B cell (primary cell): ENCODE data around the gene FOXO1. TPM values are rescaled to one million over a fixed set of nuclear protein-coding genes. Genes with fewer than 3 reads are reported as not detected.

Source experiments
- ATAC-seq: fragments of 200-7000 bp; cut with Tn5 transposase; one replicate; pipeline ENCODE4 v1.10.0; 2021; ENCODE audit warnings: low read depth, mild to moderate bottlenecking, moderate number of reproducible peaks, moderate library complexity
- CTCF ChIA-PET: fragments of 350-600 bp; sonication (Branson Sonifier 250); formaldehyde crosslinking; loops from one replicate; lab custom pipeline; 2021; ENCODE audit warnings: antibody characterized with exemption, inconsistent platforms; lab: Charles Lee
- POLR2A ChIA-PET: fragments of 350-600 bp; sonication (Branson Sonifier 250); formaldehyde crosslinking; loops from one replicate; lab custom pipeline; 2021; ENCODE audit warnings: antibody characterized with exemption; lab: Charles Lee
- DNase-seq: peaks from one replicate; pipeline ENCODE4 v3.0.0; 2013
- H2AFZ ChIP-seq: 2 replicates; pipeline ENCODE4 v1.6.1; 2012; ENCODE audit warnings: mild to moderate bottlenecking, low read depth, low read length; ENCODE audit not compliant: insufficient read depth, poor library complexity, severe bottlenecking
- H3K27ac ChIP-seq, 2 donors: 1 replicate in 1 of 2; 2 replicates in 1 of 2; pipeline ENCODE4 v1.5.1; 2012 to 2013; ENCODE audit warnings: low read length in 2 of 2, mild to moderate bottlenecking in 2 of 2, moderate library complexity in 1 of 2
- H3K27me3 ChIP-seq, 4 experiments: fragments of 200-600 bp in 1 of 4; sonication (generic) in 1 of 4; replicated peaks in 1 of 4; 1 replicate in 2 of 4; 2 replicates in 2 of 4; pipeline versions ENCODE4 v1.6.1 to v1.7.0; 2013 to 2016; ENCODE audit warnings: low read length in 3 of 4, mild to moderate bottlenecking in 2 of 4, mixed read lengths in 1 of 4, moderate library complexity in 1 of 4; ENCODE audit not compliant: insufficient read depth in 4 of 4, control insufficient read depth in 3 of 4; ENCODE audit errors: control extremely low read depth in 1 of 4
- H3K36me3 ChIP-seq, 2 experiments: replicated peaks in 1 of 2; 1 replicate in 1 of 2; 2 replicates in 1 of 2; pipeline versions ENCODE4 v1.6.1 to v1.7.1; 2013; ENCODE audit warnings: low read length in 1 of 2; ENCODE audit not compliant: insufficient read depth in 2 of 2, control insufficient read depth in 1 of 2; ENCODE audit errors: control extremely low read depth in 1 of 2, extremely low read depth in 1 of 2
- H3K4me1 ChIP-seq, 2 donors: fragments of 200-600 bp in 1 of 2; sonication (generic) in 1 of 2; 1 replicate in 1 of 2; 2 replicates in 1 of 2; pipeline versions ENCODE4 v1.5.1 to v1.6.1; 2013 to 2017; ENCODE audit warnings: low read length in 2 of 2; ENCODE audit not compliant: control insufficient read depth in 2 of 2, insufficient read depth in 2 of 2
- H3K4me2 ChIP-seq: replicated peaks from 2 replicates; pipeline ENCODE3; 2012; ENCODE audit warnings: mild to moderate bottlenecking, low read depth, low read length; ENCODE audit not compliant: poor library complexity, severe bottlenecking
- H3K4me3 ChIP-seq, 5 experiments: fragments of 200-600 bp in 1 of 5; sonication (generic) in 1 of 5; 1 replicate in 3 of 5; 2 replicates in 2 of 5; pipeline versions ENCODE4 v1.5.1 to v1.7.0; 2011 to 2016; ENCODE audit warnings: low read length in 4 of 5, mild to moderate bottlenecking in 4 of 5, low read depth in 2 of 5, control low read depth in 1 of 5, moderate library complexity in 1 of 5; ENCODE audit not compliant: insufficient read depth in 1 of 5; ENCODE audit errors: control extremely low read depth in 1 of 5, extremely low read depth in 1 of 5
- H3K79me2 ChIP-seq: fragments of 200-600 bp; sonication (generic); one replicate; pipeline ENCODE4 v1.6.0; 2016; ENCODE audit warnings: low read length; ENCODE audit not compliant: control insufficient read depth, insufficient read depth
- H3K9ac ChIP-seq: fragments of 200-600 bp; sonication (generic); 2 replicates; pipeline ENCODE4 v1.6.1; 2017; ENCODE audit warnings: mild to moderate bottlenecking, low read length, moderate library complexity
- H3K9me3 ChIP-seq, 3 donors: one replicate each; pipeline versions ENCODE4 v1.6.1 to v1.7.1; 2013; ENCODE audit warnings: low read length in 2 of 3; ENCODE audit not compliant: control insufficient read depth in 2 of 3, insufficient read depth in 1 of 3; ENCODE audit errors: control extremely low read depth in 1 of 3
- H4K20me1 ChIP-seq: 2 replicates; pipeline ENCODE4 v1.6.0; 2012; ENCODE audit warnings: mild to moderate bottlenecking, low read length; ENCODE audit not compliant: insufficient read depth, control insufficient read depth, poor library complexity, severe bottlenecking
- H3K27ac Mint-ChIP-seq: one replicate; pipeline ENCODE4 v1.8.0; 2021; ENCODE audit warnings: mixed read lengths
- H3K27me3 Mint-ChIP-seq: one replicate; pipeline ENCODE4 v1.8.0; 2021; ENCODE audit warnings: mixed read lengths
- H3K4me1 Mint-ChIP-seq: one replicate; pipeline ENCODE4 v1.8.0; 2021; ENCODE audit warnings: mixed read lengths
- H3K4me3 Mint-ChIP-seq: one replicate; pipeline ENCODE4 v1.8.0; 2021; ENCODE audit warnings: mixed read lengths
- H3K9me3 Mint-ChIP-seq: one replicate; pipeline ENCODE4 v1.8.0; 2022; ENCODE audit warnings: mixed read lengths; ENCODE audit not compliant: insufficient read depth
- EZH2 ChIP-seq: IDR thresholded peaks from 2 replicates; pipeline ENCODE4 v1.6.1; 2012; ENCODE audit warnings: borderline replicate concordance, low read depth, mild to moderate bottlenecking, moderate library complexity, low read length; ENCODE audit not compliant: insufficient read depth, poor library complexity, severe bottlenecking
- whole genome bisulfite sequencing: methylation state at CpG from one replicate; pipeline ENCODE4 v1.1.5; 2013; ENCODE audit warnings: missing lambda C conversion rate; ENCODE audit not compliant: insufficient coverage; 5-methylcytosine and 5-hydroxymethylcytosine counted together
- intact Hi-C: fragments of 100-400 bp; cut with micrococcal nuclease; formaldehyde crosslinking; loops from one replicate; pipeline ENCODE4 v1.10.0; 2022
- polyA plus RNA-seq: library from polyadenylated mRNA; depleted of rRNA; stranded (reverse); fragments of >200 nt; gene quantifications from 2 replicates; pipeline ENCODE4 v1.2.3, GENCODE V29; 2012
- total RNA-seq, 2 donors: library from RNA; stranded (reverse); fragments of 120-200 nt in 1 of 2; gene quantifications; 1 replicate in 1 of 2; 2 replicates in 1 of 2; pipeline versions ENCODE4 v1.2.3 to v1.2.4, GENCODE V29; 2013 to 2022
- TF ChIP-seq, protein P1 (sequence below): fragments of 200-600 bp; IDR thresholded peaks from one replicate; pipeline ENCODE4 v1.8.0; 2022; ENCODE audit warnings: antibody characterized with exemption, mild to moderate bottlenecking

Gene FOXO1
- total and polyA plus RNA-seq, 2 donors (not counting 1 experiment from before 2014, with no cell fraction given), result 22.8 to 77.9 TPM

DNA sequence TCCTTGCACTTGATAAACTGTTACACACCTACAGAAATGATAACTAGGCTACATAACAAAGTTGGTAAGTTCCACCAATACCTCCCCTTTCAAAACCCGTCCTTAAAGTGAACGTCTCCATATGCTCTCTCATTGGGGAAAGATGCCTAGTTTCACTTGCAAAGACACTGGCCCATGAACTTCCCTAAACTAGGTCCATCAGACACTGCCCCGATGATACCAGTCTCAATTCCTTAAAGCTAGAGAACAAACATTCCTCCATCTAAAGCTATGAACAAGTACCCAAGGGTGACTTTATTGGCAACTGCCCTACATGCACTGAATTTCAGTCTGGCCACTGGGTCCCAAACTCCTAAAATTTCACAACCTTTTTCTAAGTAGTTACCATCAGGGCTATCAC is 39.9 kb downstream of the FOXO1 start:
- WGBS, result 4% methylated on average over 3 of the region's 3 CpGs
- Mint-ChIP-seq H3K4me1 (peaks cover 80% of the 10 kb centered on the region), H3K9me3 (no peaks in the 10 kb centered on the region), H3K4me3 (peak overlapping the region; percentile 56), H3K27me3 (no peaks in the 10 kb centered on the region), H3K27ac (peak overlapping the region; percentile 44)
- peak; percentile 56 for DNase-seq
- CTCF ChIA-PET, result interaction anchor here (0.5 kb wide), 1 partner anchor 43 kb away, joined by 4 read pairs; no protein-coding TSS in a partner anchor
- peak overlapping the region in 1 of 2 donors; percentile 46 for H3K27ac ChIP-seq
- no peaks in the 10 kb centered on the region for H3K9me3 ChIP-seq
- no peaks in the 10 kb centered on the region for H3K27me3 ChIP-seq
- H3K4me1 ChIP-seq, result peaks cover 74% of the 10 kb centered on the region in 2 donors
- peak; percentile 42 for ATAC-seq
- intact Hi-C loops, result loop anchor here (2.0 to 5.0 kb wide), 2 partner anchors 14 to 39 kb away; no protein-coding TSS in a partner anchor
- H3K9ac ChIP-seq, result no peak overlapping the region
- H3K79me2 ChIP-seq, result peaks cover 97% of the 10 kb centered on the region
- H3K4me2 ChIP-seq, result peak overlapping the region; percentile 41
- no peak overlapping the region for H2AFZ ChIP-seq
- H3K36me3 ChIP-seq, result peaks cover 3 to 4% of the 10 kb centered on the region in 2 experiments
- no peak for TF ChIP-seq EZH2
- TF ChIP-seq, protein P1, sequence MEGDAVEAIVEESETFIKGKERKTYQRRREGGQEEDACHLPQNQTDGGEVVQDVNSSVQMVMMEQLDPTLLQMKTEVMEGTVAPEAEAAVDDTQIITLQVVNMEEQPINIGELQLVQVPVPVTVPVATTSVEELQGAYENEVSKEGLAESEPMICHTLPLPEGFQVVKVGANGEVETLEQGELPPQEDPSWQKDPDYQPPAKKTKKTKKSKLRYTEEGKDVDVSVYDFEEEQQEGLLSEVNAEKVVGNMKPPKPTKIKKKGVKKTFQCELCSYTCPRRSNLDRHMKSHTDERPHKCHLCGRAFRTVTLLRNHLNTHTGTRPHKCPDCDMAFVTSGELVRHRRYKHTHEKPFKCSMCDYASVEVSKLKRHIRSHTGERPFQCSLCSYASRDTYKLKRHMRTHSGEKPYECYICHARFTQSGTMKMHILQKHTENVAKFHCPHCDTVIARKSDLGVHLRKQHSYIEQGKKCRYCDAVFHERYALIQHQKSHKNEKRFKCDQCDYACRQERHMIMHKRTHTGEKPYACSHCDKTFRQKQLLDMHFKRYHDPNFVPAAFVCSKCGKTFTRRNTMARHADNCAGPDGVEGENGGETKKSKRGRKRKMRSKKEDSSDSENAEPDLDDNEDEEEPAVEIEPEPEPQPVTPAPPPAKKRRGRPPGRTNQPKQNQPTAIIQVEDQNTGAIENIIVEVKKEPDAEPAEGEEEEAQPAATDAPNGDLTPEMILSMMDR, result no peak
- POLR2A ChIA-PET, result no interaction called here
- H4K20me1 ChIP-seq, result peaks cover 68% of the 10 kb centered on the region
- H3K4me3 ChIP-seq, result no peak overlapping the region

DNA sequence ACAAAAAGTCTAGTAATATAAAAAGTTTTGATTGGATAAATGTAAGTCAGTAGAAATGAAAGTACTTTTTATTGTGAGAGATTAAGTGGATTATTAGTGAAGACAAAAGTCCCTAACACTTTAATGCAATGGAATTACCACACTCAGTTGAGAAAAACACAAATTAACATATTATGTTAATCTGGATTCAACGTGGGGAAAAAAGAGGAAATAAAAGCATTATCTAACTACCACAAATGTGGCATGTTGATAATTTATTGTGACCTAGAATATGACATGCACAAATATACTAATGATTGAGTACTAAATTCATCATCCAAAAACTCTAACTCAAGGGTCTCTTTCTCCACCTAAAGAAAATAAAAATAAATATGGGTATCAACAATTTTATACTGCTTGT is 41.5 kb downstream of the FOXO1 start:
- no peak for DNase-seq
- H4K20me1 ChIP-seq, result peaks cover 71% of the 10 kb centered on the region
- POLR2A ChIA-PET, result no interaction called here
- peak overlapping the region in 1 of 2 donors; percentile 8 for H3K27ac ChIP-seq
- no peak for ATAC-seq
- Mint-ChIP-seq H3K27ac (no peak overlapping the region), H3K4me3 (no peak overlapping the region), H3K4me1 (peaks cover 73% of the 10 kb centered on the region), H3K9me3 (no peaks in the 10 kb centered on the region), H3K27me3 (no peaks in the 10 kb centered on the region)
- intact Hi-C loops, result loop anchor here (5.0 kb wide), 1 partner anchor 38 kb away; no protein-coding TSS in a partner anchor
- H3K9me3 ChIP-seq, result no peaks in the 10 kb centered on the region
- H3K4me2 ChIP-seq, result peak overlapping the region; percentile 6
- no peak overlapping the region for H3K9ac ChIP-seq
- H3K4me3 ChIP-seq, result no peak overlapping the region
- H3K79me2 ChIP-seq, result peaks cover 97% of the 10 kb centered on the region
- no peak overlapping the region for H2AFZ ChIP-seq
- no peaks in the 10 kb centered on the region for H3K27me3 ChIP-seq
- H3K4me1 ChIP-seq, result peaks cover 68 to 71% of the 10 kb centered on the region in 2 donors
- CTCF ChIA-PET, result interaction anchor here (0.7 to 1.2 kb wide), 2 partner anchors 11 to 61 kb away, joined by 3 read pairs; no protein-coding TSS in a partner anchor
- WGBS, result no CpG with 5 or more reads among the region's 1 CpG
- peaks cover 1 to 4% of the 10 kb centered on the region in 2 experiments for H3K36me3 ChIP-seq
- no peak for TF ChIP-seq EZH2
- TF ChIP-seq, protein P1, result no peak
